Measurements from ENCODE around the gene TCP1. TPM values are rescaled to one million over a fixed set of nuclear protein-coding genes. Genes with fewer than 3 reads are reported as not detected.

Gene TCP1
- total RNA-seq, 2 experiments from 2014 or later: 212 to 216 TPM

GRCh38 chr6:159769470-159769869 lies 19.9 kb downstream of the TCP1 start:
- no peaks in the 10 kb centered on the region for H3K9me3 ChIP-seq (ENCODE audit: control insufficient read depth in 1 of 2, insufficient read depth in 1 of 2, low read length in 2 of 2)
- no peak overlapping the region for H3K4me3 ChIP-seq (ENCODE audit: low read length)
- H3K36me3 ChIP-seq (ENCODE audit: insufficient read depth, low read length): peaks cover 43% of the 10 kb centered on the region
- CTCF ChIA-PET: interaction anchor here (0.7 to 1.3 kb wide), 2 partner anchors 12 to 79 kb away, joined by 3 read pairs; no protein-coding TSS in a partner anchor
- Mint-ChIP-seq H3K27ac (no peak overlapping the region), H3K36me3 (ENCODE audit: low read depth) (peaks cover 81% of the 10 kb centered on the region), H3K4me3 (no peak overlapping the region), H3K9me3 (no peaks in the 10 kb centered on the region), H3K27me3 (no peaks in the 10 kb centered on the region), H3K4me1 (ENCODE audit: low read depth) (no peaks in the 10 kb centered on the region)
- no peaks in the 10 kb centered on the region for H3K27me3 ChIP-seq (ENCODE audit: control insufficient read depth in 1 of 2, insufficient read depth in 2 of 2, low read length in 2 of 2)
- TF ChIP-seq, protein P1, sequence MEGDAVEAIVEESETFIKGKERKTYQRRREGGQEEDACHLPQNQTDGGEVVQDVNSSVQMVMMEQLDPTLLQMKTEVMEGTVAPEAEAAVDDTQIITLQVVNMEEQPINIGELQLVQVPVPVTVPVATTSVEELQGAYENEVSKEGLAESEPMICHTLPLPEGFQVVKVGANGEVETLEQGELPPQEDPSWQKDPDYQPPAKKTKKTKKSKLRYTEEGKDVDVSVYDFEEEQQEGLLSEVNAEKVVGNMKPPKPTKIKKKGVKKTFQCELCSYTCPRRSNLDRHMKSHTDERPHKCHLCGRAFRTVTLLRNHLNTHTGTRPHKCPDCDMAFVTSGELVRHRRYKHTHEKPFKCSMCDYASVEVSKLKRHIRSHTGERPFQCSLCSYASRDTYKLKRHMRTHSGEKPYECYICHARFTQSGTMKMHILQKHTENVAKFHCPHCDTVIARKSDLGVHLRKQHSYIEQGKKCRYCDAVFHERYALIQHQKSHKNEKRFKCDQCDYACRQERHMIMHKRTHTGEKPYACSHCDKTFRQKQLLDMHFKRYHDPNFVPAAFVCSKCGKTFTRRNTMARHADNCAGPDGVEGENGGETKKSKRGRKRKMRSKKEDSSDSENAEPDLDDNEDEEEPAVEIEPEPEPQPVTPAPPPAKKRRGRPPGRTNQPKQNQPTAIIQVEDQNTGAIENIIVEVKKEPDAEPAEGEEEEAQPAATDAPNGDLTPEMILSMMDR (IDR thresholded peaks at IDR 0.05): no peak
- ATAC-seq (ENCODE audit: poor library complexity): no peak
- POLR2A ChIA-PET: interaction anchor here (1.3 to 1.8 kb wide), 3 partner anchors 8 to 37 kb away, joined by 3 to 6 read pairs (median 3); partner anchors contain the start of genes ACAT2, MRPL18 and TCP1
- intact Hi-C loops (cut with DNase I, micrococcal nuclease): no loop called here
- DNase-seq: no peak
- H3K4me1 ChIP-seq (ENCODE audit: insufficient read depth, low read length): no peaks in the 10 kb centered on the region
- H3K27ac ChIP-seq (ENCODE audit: low read depth in 1 of 2, low read length in 2 of 2): no peak overlapping the region

DNA sequence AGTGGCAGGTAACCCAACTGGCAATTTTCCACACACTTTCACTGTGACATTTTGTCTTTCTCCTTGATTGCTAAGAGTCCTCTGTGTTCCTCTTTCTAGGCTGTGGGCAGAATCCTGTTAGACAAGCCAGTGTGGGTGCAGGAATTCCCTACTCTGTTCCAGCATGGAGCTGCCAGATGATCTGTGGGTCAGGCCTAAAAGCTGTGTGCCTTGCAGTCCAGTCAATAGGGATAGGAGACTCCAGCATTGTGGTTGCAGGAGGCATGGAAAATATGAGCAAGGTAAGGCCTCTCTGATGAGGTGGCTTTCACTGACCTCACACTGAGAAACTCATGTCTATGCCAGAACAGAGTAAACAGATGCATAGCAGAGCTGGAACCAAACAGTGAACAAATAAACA lies 22.5 kb downstream of the TCP1 start:
- peaks cover 82% of the 10 kb centered on the region for H3K36me3 Mint-ChIP-seq (ENCODE audit: low read depth)
- DNase-seq: no peak
- Histone ChIP-seq H3K4me3 (ENCODE audit: low read length) (no peak overlapping the region), H3K27ac (ENCODE audit: low read depth in 1 of 2, low read length in 2 of 2) (no peak overlapping the region), H3K9me3 (ENCODE audit: control insufficient read depth in 1 of 2, insufficient read depth in 1 of 2, low read length in 2 of 2) (no peaks in the 10 kb centered on the region), H3K4me1 (ENCODE audit: insufficient read depth, low read length) (peaks cover 12% of the 10 kb centered on the region), H3K36me3 (ENCODE audit: insufficient read depth, low read length) (peaks cover 48% of the 10 kb centered on the region), H3K27me3 (ENCODE audit: control insufficient read depth in 1 of 2, insufficient read depth in 2 of 2, low read length in 2 of 2) (no peaks in the 10 kb centered on the region)
- ATAC-seq (ENCODE audit: poor library complexity): no peak
- H3K4me1 Mint-ChIP-seq (ENCODE audit: low read depth): peaks cover 10% of the 10 kb centered on the region
- CTCF ChIA-PET: no interaction called here
- intact Hi-C loops (cut with DNase I, micrococcal nuclease): no loop called here
- TF ChIP-seq, protein P1 (IDR thresholded peaks at IDR 0.05): no peak
- POLR2A ChIA-PET: no interaction called here
- no peaks in the 10 kb centered on the region for H3K27me3 Mint-ChIP-seq
- no peaks in the 10 kb centered on the region for H3K9me3 Mint-ChIP-seq
- no peak overlapping the region for H3K4me3 Mint-ChIP-seq
- H3K27ac Mint-ChIP-seq: no peak overlapping the region

- Histone ChIP-seq H3K9me3 (ENCODE audit: control insufficient read depth in 1 of 2, insufficient read depth in 1 of 2, low read length in 2 of 2) (no peaks in the 10 kb centered on the region), H3K36me3 (ENCODE audit: insufficient read depth, low read length) (peaks cover 34% of the 10 kb centered on the region), H3K4me3 (ENCODE audit: low read length) (peak overlapping the region; percentile 100), H3K27me3 (ENCODE audit: control insufficient read depth in 1 of 2, insufficient read depth in 2 of 2, low read length in 2 of 2) (no peaks in the 10 kb centered on the region), H3K4me1 (ENCODE audit: insufficient read depth, low read length) (peaks cover 21% of the 10 kb centered on the region), H3K27ac (ENCODE audit: low read depth in 1 of 2, low read length in 2 of 2) (peak overlapping the region; percentile 94 to 99)
- ChIA-PET POLR2A (interaction anchor here (1.4 to 7.8 kb wide), 3 partner anchors 15 to 42 kb away, joined by 3 to 148 read pairs (median 6); partner anchors contain the start of gene WTAP), CTCF (interaction anchor here (1.2 kb wide), 1 partner anchor 11 kb away, joined by 4 read pairs; no protein-coding TSS in a partner anchor)
- peak in 7 of 14 experiments; percentile 6 to 80 (median 26) for DNase-seq
- no peaks in the 10 kb centered on the region for H3K9me3 Mint-ChIP-seq
- no peak for ATAC-seq (ENCODE audit: poor library complexity)
- H3K4me1 Mint-ChIP-seq (ENCODE audit: low read depth): peaks cover 32% of the 10 kb centered on the region
- peak overlapping the region; percentile 97 for H3K27ac Mint-ChIP-seq
- TF ChIP-seq, protein P1 (IDR thresholded peaks at IDR 0.05): no peak
- peaks cover 64% of the 10 kb centered on the region for H3K36me3 Mint-ChIP-seq (ENCODE audit: low read depth)
- peak overlapping the region; percentile 98 for H3K4me3 Mint-ChIP-seq
- H3K27me3 Mint-ChIP-seq: no peaks in the 10 kb centered on the region
- intact Hi-C loops (cut with DNase I, micrococcal nuclease): loop anchor here (1.0 to 2.0 kb wide), 4 partner anchors 26 to 70 kb away; partner anchors contain the start of genes MRPL18 (in 1 of the 2), SOD2 (in 1 of the 2) and WTAP (in 1 of the 2)
Measured at GRCh38 chr6:159762681-159763293, 26.6 kb downstream of the TCP1 start.
